Gastrocnemius medialis (tissue), 4 donors: ENCODE measurements around the gene CACNB1. TPM values are rescaled to one million over a fixed set of nuclear protein-coding genes. Genes with fewer than 3 reads are reported as not detected.

Experiments used
- ATAC-seq, 2 donors: fragments of 150-250 bp; one replicate each; pipeline ENCODE4 v1.9.1; 2016
- DNase-seq, 2 donors: peaks; one replicate each; pipeline ENCODE4 v3.0.0-alpha.2; 2019
- H3K27ac ChIP-seq, 4 donors: fragments of 200-600 bp; sonication (generic); 1 replicate in 1 of 4; 2 replicates in 3 of 4; pipeline ENCODE4 v1.5.1; 2016 to 2018; ENCODE audit warnings: mild to moderate bottlenecking in 2 of 4, moderate library complexity in 1 of 4
- H3K27me3 ChIP-seq, 3 donors: fragments of 200-600 bp; sonication (generic) in 2 of 3; 1 replicate in 1 of 3; 2 replicates in 2 of 3; pipeline versions ENCODE4 v1.5.1 to v1.6.0; 2016 to 2019; ENCODE audit warnings: mild to moderate bottlenecking in 1 of 3, moderate library complexity in 1 of 3
- H3K36me3 ChIP-seq, 2 donors: fragments of 200-600 bp; sonication (generic) in 1 of 2; one replicate each; pipeline ENCODE4 v1.5.1; 2017 to 2018
- H3K4me1 ChIP-seq, 2 donors: fragments of 200-600 bp; sonication (generic) in 1 of 2; one replicate each; pipeline ENCODE4 v1.5.1; 2016 to 2017; ENCODE audit warnings: mild to moderate bottlenecking in 2 of 2
- H3K4me3 ChIP-seq, 4 donors: fragments of 200-600 bp; sonication (generic) in 3 of 4; 1 replicate in 1 of 4; 2 replicates in 3 of 4; pipeline ENCODE4 v1.5.1; 2016 to 2019; ENCODE audit warnings: mild to moderate bottlenecking in 2 of 4
- H3K9me3 ChIP-seq, 3 donors: fragments of 200-600 bp; sonication (generic) in 2 of 3; 1 replicate in 1 of 3; 2 replicates in 2 of 3; pipeline ENCODE4 v1.5.1; 2016 to 2019
- CTCF ChIP-seq, 5 experiments: fragments of 450-650 bp in 3 of 5; fragments of 200-600 bp in 2 of 5; sonication (generic) in 2 of 5; IDR thresholded peaks in 4 of 5; conservative IDR thresholded peaks in 1 of 5; 1 replicate in 4 of 5; 2 replicates in 1 of 5; pipeline ENCODE4 v1.5.1; 2016 to 2019; ENCODE audit warnings: antibody characterized with exemption in 5 of 5, mild to moderate bottlenecking in 3 of 5, moderate library complexity in 3 of 5
- POLR2A ChIP-seq, 2 donors: fragments of 450-650 bp; IDR thresholded peaks; one replicate each; pipeline ENCODE4 v1.6.1; 2017; ENCODE audit warnings: antibody characterized with exemption in 2 of 2, mild to moderate bottlenecking in 2 of 2, moderate library complexity in 2 of 2
- in situ Hi-C, 4 donors: fragments of 200-750 bp; cut with MboI; loops; one replicate each; pipeline versions ENCODE4 v1.15.0 to v1.8.0; 2017; ENCODE audit warnings: low sequenced_read_pairs in 4 of 4
- intact Hi-C: fragments of 100-400 bp; cut with DNase I; formaldehyde crosslinking; loops from one replicate; pipeline ENCODE4 v1.15.1; 2023; ENCODE audit warnings: low total_unique reads
- total RNA-seq, 4 donors: library from RNA; depleted of rRNA; stranded (reverse); fragments of >200 nt; gene quantifications; one replicate each; pipeline versions ENCODE4 v1.1.0 to v1.2.3, GENCODE V29; 2016

CACNB1 gene
- total RNA-seq, 4 donors from 2014 or later = 236 to 432 (median 340) TPM

- H3K4me3 ChIP-seq = peak overlapping the region; percentile 57 to 67 (median 58)
- H3K9me3 ChIP-seq = no peaks in the 10 kb centered on the region
- peak overlapping the region; percentile 8 to 45 (median 28) for H3K27ac ChIP-seq
- no peaks in the 10 kb centered on the region for H3K36me3 ChIP-seq
- H3K4me1 ChIP-seq = peaks cover 8 to 14% of the 10 kb centered on the region in 2 donors
- DNase-seq = peak; percentile 82 to 89
- no peaks in the 10 kb centered on the region for H3K27me3 ChIP-seq
- in situ Hi-C loops (loop anchor here in 2 of 4 donors (10.0 to 25.0 kb wide), 3 partner anchors 70 to 302 kb away; partner anchors contain the start of genes LASP1 (in 1 of the 2) and RPL23 (in 1 of the 2)), intact Hi-C loops (loop anchor here (1.0 to 2.0 kb wide), 2 partner anchors 11 to 80 kb away; no protein-coding TSS in a partner anchor)
- peak; percentile 86 to 92 for ATAC-seq
- no peak for TF ChIP-seq POLR2A (IDR thresholded peaks at IDR 0.05)
- TF ChIP-seq CTCF (IDR thresholded peaks at IDR 0.05 in 4 of 5, conservative IDR thresholded peaks at IDR 0.05 in 1 of 5) = peak; percentile 74 to 87 (median 86)
Observed at GRCh38 chr17:39164675-39165143, 32.8 kb downstream of the CACNB1 start.

- Histone ChIP-seq H3K4me1 (peaks cover 8 to 9% of the 10 kb centered on the region in 2 donors), H3K4me3 (no peak overlapping the region), H3K27me3 (no peaks in the 10 kb centered on the region), H3K27ac (no peak overlapping the region), H3K9me3 (no peaks in the 10 kb centered on the region), H3K36me3 (no peaks in the 10 kb centered on the region)
- intact Hi-C loops = no loop called here
- DNase-seq (no peak), ATAC-seq (no peak)
- in situ Hi-C loops = loop anchor here in 2 of 4 donors (10.0 to 25.0 kb wide), 3 partner anchors 73 to 300 kb away; partner anchors contain the start of genes LASP1 (in 1 of the 2) and RPL23 (in 1 of the 2)
- TF ChIP-seq POLR2A (IDR thresholded peaks at IDR 0.05) = no peak
- no peak for TF ChIP-seq CTCF (IDR thresholded peaks at IDR 0.05 in 4 of 5, conservative IDR thresholded peaks at IDR 0.05 in 1 of 5)
Observed at GRCh38 chr17:39161962-39162361, 35.5 kb downstream of the CACNB1 start.

- Histone ChIP-seq H3K27ac (no peak overlapping the region), H3K27me3 (no peaks in the 10 kb centered on the region), H3K4me3 (no peak overlapping the region), H3K36me3 (no peaks in the 10 kb centered on the region), H3K9me3 (no peaks in the 10 kb centered on the region), H3K4me1 (no peaks in the 10 kb centered on the region)
- TF ChIP-seq CTCF (IDR thresholded peaks at IDR 0.05 in 4 of 5, conservative IDR thresholded peaks at IDR 0.05 in 1 of 5) (no peak), POLR2A (IDR thresholded peaks at IDR 0.05) (no peak)
- DNase-seq = no peak
- intact Hi-C loops = no loop called here
- no peak for ATAC-seq
- in situ Hi-C loops = loop anchor here in 1 of 4 donors (25.0 kb wide), 1 partner anchor 296 kb away; the partner anchor contains the start of genes LASP1 and RPL23
Observed at GRCh38 chr17:39158623-39159022, 38.8 kb downstream of the CACNB1 start.

DNA sequence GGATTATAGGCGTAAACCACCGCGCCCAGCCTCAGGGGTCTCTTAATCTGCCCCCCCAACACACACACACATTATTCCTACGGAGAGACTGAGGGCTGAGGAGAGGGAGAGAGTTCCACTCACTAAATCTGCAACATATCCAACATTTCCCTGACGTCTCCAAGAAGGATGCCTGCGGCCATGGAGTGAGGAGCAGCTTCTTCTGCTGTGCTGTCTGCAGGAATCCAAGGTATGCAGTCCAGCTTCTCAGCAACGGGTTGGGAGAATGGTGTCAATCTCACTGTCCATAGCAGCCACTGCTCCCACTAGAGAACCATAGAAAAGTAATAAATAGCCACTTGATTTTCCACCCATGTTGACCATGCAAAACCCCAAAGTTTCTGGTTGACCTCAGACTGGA lies 41.0 kb downstream of the CACNB1 start:
- no peak overlapping the region for H3K4me3 ChIP-seq
- peaks cover 11 to 13% of the 10 kb centered on the region in 2 donors for H3K4me1 ChIP-seq
- H3K27ac ChIP-seq = no peak overlapping the region
- no peak for ATAC-seq
- DNase-seq = no peak
- H3K27me3 ChIP-seq = peaks cover 0 to 8% (median 0%) of the 10 kb centered on the region in 3 donors
- in situ Hi-C loops (loop anchor here in 1 of 4 donors (25.0 kb wide), 1 partner anchor 294 kb away; the partner anchor contains the start of genes LASP1 and RPL23), intact Hi-C loops (no loop called here)
- no peaks in the 10 kb centered on the region for H3K9me3 ChIP-seq
- no peak for TF ChIP-seq CTCF (IDR thresholded peaks at IDR 0.05 in 4 of 5, conservative IDR thresholded peaks at IDR 0.05 in 1 of 5)
- TF ChIP-seq POLR2A (IDR thresholded peaks at IDR 0.05) = no peak
- no peaks in the 10 kb centered on the region for H3K36me3 ChIP-seq
